ENCODE measurements around the gene LRIG1.

DNA sequence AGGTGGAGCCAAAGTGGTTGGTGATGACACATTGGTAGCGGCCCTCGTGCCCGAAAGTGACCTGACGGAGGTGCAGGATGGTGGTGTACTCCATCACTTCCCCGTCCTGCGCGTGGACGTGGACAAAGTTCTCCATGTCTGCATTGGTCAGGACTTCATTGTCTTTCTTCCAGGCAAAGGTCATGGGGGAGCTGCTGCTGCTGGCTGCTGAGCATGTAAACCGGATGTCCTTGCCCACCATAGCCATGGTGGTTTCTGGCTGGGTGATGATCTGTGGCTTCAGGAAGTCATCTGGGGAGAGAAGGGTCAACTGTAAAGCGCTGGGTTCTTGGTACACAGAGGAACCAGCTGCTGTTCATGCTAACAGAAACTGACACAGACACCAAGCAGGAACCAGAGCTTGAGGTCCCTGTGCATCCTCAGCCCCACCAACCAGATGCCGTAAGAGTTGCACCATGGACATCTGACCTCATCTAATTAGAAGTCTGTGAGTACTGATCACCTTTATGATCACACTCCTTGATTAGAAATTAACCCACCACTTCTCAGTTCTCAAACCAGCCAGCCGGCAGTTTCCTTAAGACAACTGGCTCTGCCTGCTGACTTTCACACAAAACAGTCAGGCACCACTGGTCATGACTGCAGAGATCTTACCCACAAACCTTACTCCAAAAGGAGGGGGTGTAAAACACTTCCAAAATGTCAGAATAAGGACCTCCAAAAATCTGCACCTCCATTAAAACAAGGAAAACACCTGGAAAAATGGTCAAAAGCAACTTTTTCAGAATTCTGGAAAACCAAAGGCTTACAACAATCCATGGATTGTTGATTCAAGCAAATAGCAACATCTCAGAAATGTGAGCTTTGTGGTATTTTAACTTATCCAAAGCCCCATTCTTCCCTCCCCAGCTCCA, 114.6 kb downstream of the LRIG1 start:
- TF ChIP-seq POLR2A (conservative IDR thresholded peaks at IDR 0.05) (no peak), ZNF253 (CRISPR knock-in tag; conservative IDR thresholded peaks at IDR 0.05) (no peak), SMARCE1 (IDR thresholded peaks at IDR 0.05) (no peak), CBX5 (IDR thresholded peaks at IDR 0.05; ENCODE audit: borderline replicate concordance, low read depth) (no peak), FOXM1 (IDR thresholded peaks at IDR 0.05; ENCODE audit: low read depth) (no peak), FOXM1 (CRISPR knock-in tag; IDR thresholded peaks at IDR 0.05; ENCODE audit: low read depth) (no peak), HCFC1 (IDR thresholded peaks at IDR 0.05; ENCODE audit: low read depth, low read length) (no peak), TRIM25 (IDR thresholded peaks at IDR 0.05; ENCODE audit: borderline replicate concordance) (no peak), NCOA6 (IDR thresholded peaks at IDR 0.05) (no peak), EZH2 (IDR thresholded peaks at IDR 0.05; ENCODE audit: borderline replicate concordance, low read depth, low read length) (no peak), KAT8 (IDR thresholded peaks at IDR 0.05; ENCODE audit: low read depth) (no peak), LARP7 (IDR thresholded peaks at IDR 0.05) (no peak)
